Right cardiac atrium (tissue), 5 donors: ENCODE results near the gene RBMS2. TPM values are rescaled to one million over a fixed set of nuclear protein-coding genes. Genes with fewer than 3 reads are reported as not detected.
"Not testable (repeated sequence)": the region's sequence is repeated elsewhere in the genome, so short reads cannot be mapped to it uniquely, and the experiment has no call there.

ENCODE experiments used
- ATAC-seq, 2 donors: fragments of 200-7000 bp; cut with Tn5 transposase; one replicate each; pipeline versions ENCODE4 v1.8.0 to v1.9.1; 2020; ENCODE audit warnings: moderate library complexity in 2 of 2, mild to moderate bottlenecking in 1 of 2
- DNase-seq, 3 donors: peaks; one replicate each; pipeline ENCODE4 v3.0.0-alpha.2; 2020
- H3K27ac ChIP-seq: one replicate; pipeline ENCODE4 v1.5.1; 2013; ENCODE audit warnings: mild to moderate bottlenecking, low read length, control low read depth, moderate library complexity
- H3K27me3 ChIP-seq: one replicate; pipeline ENCODE4 v1.6.1; 2013; ENCODE audit not compliant: control insufficient read depth, insufficient read depth
- H3K4me1 ChIP-seq: one replicate; pipeline ENCODE4 v1.6.1; 2013; ENCODE audit warnings: low read length; ENCODE audit not compliant: control insufficient read depth, insufficient read depth
- H3K4me3 ChIP-seq: one replicate; pipeline ENCODE4 v1.5.1; 2013; ENCODE audit warnings: low read length, control low read depth
- H3K9me3 ChIP-seq: one replicate; pipeline ENCODE4 v1.6.1; 2013; ENCODE audit warnings: low read length; ENCODE audit not compliant: control insufficient read depth
- WGBS: extraction: QIAGEN DNeasy Blood & Tissue Kit; methylation state at CpG from one replicate; pipeline ENCODE4 v1.1.7; 2013; 5-methylcytosine and 5-hydroxymethylcytosine counted together
- intact Hi-C, 4 donors: fragments of 100-400 bp; cut with DNase I; formaldehyde crosslinking; loops; one replicate each; pipeline versions ENCODE4 v1.11.0 to v1.14.0; 2022 to 2023
- polyA plus RNA-seq: library from polyadenylated mRNA; stranded (reverse); fragments of 200-250 nt; gene quantifications from one replicate; pipeline ENCODE4 v1.2.3, GENCODE V29; 2013
- total RNA-seq, 4 donors: library from RNA; stranded (reverse); fragmentation: NEBNext Ultra II Directional; extraction: Animal tissue kit (Norgen Biotek cat#: 25700); gene quantifications; one replicate each; pipeline ENCODE4 v1.2.1, GENCODE V29; 2021
- donor health status: healthy with polysubstance abuse.
- donor health status: DM: no; HTN: yes; CAD: no.
- donor health status: DM: no; HTN: no; CAD: no.
- donor health status: DM: no; HTN: yes; CAD: no; lungs with severe emphysema.
- donor health status: DM: yes; HTN: yes; CAD: no.

RBMS2 gene
- total and polyA plus RNA-seq, 5 donors, result 11.0 to 41.4 (median 35.2) TPM

GRCh38 chr12:56514014-56514318 lies 7.7 kb upstream of the RBMS2 start:
- not testable (repeated sequence) for DNase-seq, H3K9me3 ChIP-seq, H3K4me1 ChIP-seq, H3K4me3 ChIP-seq, H3K27me3 ChIP-seq, H3K27ac ChIP-seq
- 55% methylated on average over 4 of the region's 4 CpGs for WGBS
- peak in 1 of 2 donors; percentile 26 for ATAC-seq
- intact Hi-C loops, result loop anchor here in 3 of 4 donors (2.0 to 5.0 kb wide), 3 partner anchors 58 to 78 kb away; no protein-coding TSS in a partner anchor

GRCh38 chr12:56517854-56518253 lies 3.8 kb upstream of the RBMS2 start:
- no peak for ATAC-seq
- H3K4me3 ChIP-seq, result no peak overlapping the region
- H3K9me3 ChIP-seq, result no peaks in the 10 kb centered on the region
- WGBS, result 94% methylated on average over 2 of the region's 2 CpGs
- H3K4me1 ChIP-seq, result no peaks in the 10 kb centered on the region
- H3K27ac ChIP-seq, result no peak overlapping the region
- intact Hi-C loops, result no loop called here
- no peaks in the 10 kb centered on the region for H3K27me3 ChIP-seq
- no peak for DNase-seq

GRCh38 chr12:56518570-56518969 lies 3.0 kb upstream of the RBMS2 start:
- Histone ChIP-seq H3K27ac (no peak overlapping the region), H3K4me3 (no peak overlapping the region), H3K9me3 (no peaks in the 10 kb centered on the region), H3K27me3 (no peaks in the 10 kb centered on the region), H3K4me1 (no peaks in the 10 kb centered on the region)
- intact Hi-C loops, result no loop called here
- no peak for DNase-seq
- no peak for ATAC-seq
- 60% methylated on average over 2 of the region's 2 CpGs for WGBS

- Histone ChIP-seq H3K4me3 (peak overlapping the region; percentile 83), H3K27me3 (no peaks in the 10 kb centered on the region), H3K9me3 (no peaks in the 10 kb centered on the region), H3K27ac (peak overlapping the region; percentile 88), H3K4me1 (no peaks in the 10 kb centered on the region)
- ATAC-seq (peak; percentile 50 to 83), DNase-seq (peak in 1 of 3 donors; percentile 29)
- WGBS, result 44% methylated on average over 3 of the region's 3 CpGs
- intact Hi-C loops, result loop anchor here in 1 of 4 donors (5.0 kb wide), 1 partner anchor 52 kb away; no protein-coding TSS in a partner anchor
Observed at GRCh38 chr12:56520048-56520447, 1.6 kb upstream of the RBMS2 start.

- ATAC-seq (peak in 1 of 2 donors; percentile 57), DNase-seq (no peak)
- peak overlapping the region; percentile 83 for H3K4me3 ChIP-seq
- no peaks in the 10 kb centered on the region for H3K9me3 ChIP-seq
- H3K27me3 ChIP-seq, result no peaks in the 10 kb centered on the region
- intact Hi-C loops, result loop anchor here in 1 of 4 donors (5.0 kb wide), 1 partner anchor 52 kb away; no protein-coding TSS in a partner anchor
- WGBS, result 38% methylated on average over 1 of the region's 1 CpG
- H3K4me1 ChIP-seq, result no peaks in the 10 kb centered on the region
- H3K27ac ChIP-seq, result no peak overlapping the region
Observed at GRCh38 chr12:56520506-56520905, 1.1 kb upstream of the RBMS2 start.

GRCh38 chr12:56521209-56521589 lies 421 bp upstream of the RBMS2 start:
- Histone ChIP-seq H3K27me3 (no peaks in the 10 kb centered on the region), H3K4me1 (no peaks in the 10 kb centered on the region), H3K4me3 (peak overlapping the region; percentile 83), H3K27ac (peak overlapping the region; percentile 77), H3K9me3 (no peaks in the 10 kb centered on the region)
- intact Hi-C loops, result loop anchor here in 1 of 4 donors (5.0 kb wide), 1 partner anchor 51 kb away; no protein-coding TSS in a partner anchor
- 30% methylated on average over 8 of the region's 8 CpGs for WGBS
- DNase-seq, result peak in 1 of 3 donors; percentile 29
- peak; percentile 37 to 52 for ATAC-seq

GRCh38 chr12:56522411-56523193 lies 982 bp downstream of the RBMS2 start:
- Histone ChIP-seq H3K27ac (peak overlapping the region; percentile 92), H3K4me1 (no peaks in the 10 kb centered on the region), H3K4me3 (peak overlapping the region; percentile 83), H3K9me3 (no peaks in the 10 kb centered on the region), H3K27me3 (no peaks in the 10 kb centered on the region)
- 10% methylated on average over 4 of the region's 4 CpGs for WGBS
- ATAC-seq (no peak), DNase-seq (no peak)
- intact Hi-C loops, result loop anchor here in 1 of 4 donors (5.0 kb wide), 1 partner anchor 50 kb away; no protein-coding TSS in a partner anchor

- DNase-seq, result no peak
- Histone ChIP-seq H3K4me3 (no peak overlapping the region), H3K27me3 (no peaks in the 10 kb centered on the region), H3K27ac (no peak overlapping the region), H3K9me3 (no peaks in the 10 kb centered on the region), H3K4me1 (peaks cover 7% of the 10 kb centered on the region)
- WGBS, result 91% methylated on average over 1 of the region's 1 CpG
- intact Hi-C loops, result no loop called here
- ATAC-seq, result no peak
Observed at GRCh38 chr12:56528846-56529245, 7.2 kb downstream of the RBMS2 start.

GRCh38 chr12:56529656-56530055 lies 8.0 kb downstream of the RBMS2 start:
- Histone ChIP-seq H3K9me3 (no peaks in the 10 kb centered on the region), H3K27ac (no peak overlapping the region), H3K27me3 (no peaks in the 10 kb centered on the region), H3K4me3 (no peak overlapping the region), H3K4me1 (peaks cover 7% of the 10 kb centered on the region)
- WGBS, result 85% methylated on average over 4 of the region's 4 CpGs
- intact Hi-C loops, result no loop called here
- no peak for ATAC-seq
- no peak for DNase-seq

GRCh38 chr12:56530390-56531055 lies 8.9 kb downstream of the RBMS2 start:
- intact Hi-C loops, result no loop called here
- Histone ChIP-seq H3K27ac (no peak overlapping the region), H3K4me1 (peaks cover 7% of the 10 kb centered on the region), H3K9me3 (no peaks in the 10 kb centered on the region), H3K27me3 (no peaks in the 10 kb centered on the region), H3K4me3 (no peak overlapping the region)
- DNase-seq (no peak), ATAC-seq (no peak)
- WGBS, result 69% methylated on average over 7 of the region's 7 CpGs

GRCh38 chr12:56537546-56537945 lies 15.9 kb downstream of the RBMS2 start:
- Histone ChIP-seq H3K4me1 (no peaks in the 10 kb centered on the region), H3K27ac (no peak overlapping the region), H3K9me3 (no peaks in the 10 kb centered on the region), H3K27me3 (no peaks in the 10 kb centered on the region), H3K4me3 (no peak overlapping the region)
- no peak for ATAC-seq
- no peak for DNase-seq
- intact Hi-C loops, result no loop called here
